ENCODE measurements around the gene SNX24. TPM values are rescaled to one million over a fixed set of nuclear protein-coding genes. Genes with fewer than 3 reads are reported as not detected.

Gene SNX24
- total and polyA plus RNA-seq, 9 of the 15 experiments (the other 6 are each of a cell fraction or from before 2014, with no cell fraction given): 5.3 to 10.1 (median 7.9) TPM

DNA sequence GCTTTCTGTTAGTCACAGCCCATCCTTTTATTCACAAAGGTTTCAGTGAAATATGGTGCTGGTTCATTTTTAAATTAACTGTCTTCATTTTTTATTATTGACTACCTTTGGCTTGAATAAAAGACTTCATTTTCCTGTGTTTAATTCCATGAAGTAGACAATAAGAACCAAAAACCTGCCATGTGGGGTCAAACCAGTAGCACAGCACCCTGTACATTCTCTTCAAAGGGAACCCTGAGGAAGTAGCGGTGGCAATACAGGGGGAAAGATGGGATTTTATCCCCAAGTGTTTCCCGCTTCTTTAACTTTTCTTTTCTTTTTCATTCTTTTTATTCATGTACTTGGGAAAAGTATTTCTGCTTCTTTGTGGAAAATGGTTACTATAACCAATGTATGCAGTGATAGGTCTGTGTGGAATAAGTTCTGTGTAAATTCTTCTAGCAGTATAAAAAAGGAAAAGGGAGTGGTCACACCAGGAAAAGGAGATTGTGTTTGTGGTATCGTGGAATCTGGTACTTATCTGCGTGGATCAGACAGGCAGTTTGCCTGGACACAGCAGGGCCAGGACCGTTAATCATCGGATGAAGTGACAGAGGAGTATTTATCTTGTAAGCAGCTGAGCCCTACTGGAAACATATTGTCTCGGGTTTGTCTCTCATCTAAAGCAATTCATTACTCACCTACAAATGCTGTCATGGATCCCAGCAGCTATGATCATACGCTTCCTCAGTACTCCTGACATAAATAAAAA, 96.9 kb downstream of the SNX24 start (continued):
- TF ChIP-seq, protein P1, sequence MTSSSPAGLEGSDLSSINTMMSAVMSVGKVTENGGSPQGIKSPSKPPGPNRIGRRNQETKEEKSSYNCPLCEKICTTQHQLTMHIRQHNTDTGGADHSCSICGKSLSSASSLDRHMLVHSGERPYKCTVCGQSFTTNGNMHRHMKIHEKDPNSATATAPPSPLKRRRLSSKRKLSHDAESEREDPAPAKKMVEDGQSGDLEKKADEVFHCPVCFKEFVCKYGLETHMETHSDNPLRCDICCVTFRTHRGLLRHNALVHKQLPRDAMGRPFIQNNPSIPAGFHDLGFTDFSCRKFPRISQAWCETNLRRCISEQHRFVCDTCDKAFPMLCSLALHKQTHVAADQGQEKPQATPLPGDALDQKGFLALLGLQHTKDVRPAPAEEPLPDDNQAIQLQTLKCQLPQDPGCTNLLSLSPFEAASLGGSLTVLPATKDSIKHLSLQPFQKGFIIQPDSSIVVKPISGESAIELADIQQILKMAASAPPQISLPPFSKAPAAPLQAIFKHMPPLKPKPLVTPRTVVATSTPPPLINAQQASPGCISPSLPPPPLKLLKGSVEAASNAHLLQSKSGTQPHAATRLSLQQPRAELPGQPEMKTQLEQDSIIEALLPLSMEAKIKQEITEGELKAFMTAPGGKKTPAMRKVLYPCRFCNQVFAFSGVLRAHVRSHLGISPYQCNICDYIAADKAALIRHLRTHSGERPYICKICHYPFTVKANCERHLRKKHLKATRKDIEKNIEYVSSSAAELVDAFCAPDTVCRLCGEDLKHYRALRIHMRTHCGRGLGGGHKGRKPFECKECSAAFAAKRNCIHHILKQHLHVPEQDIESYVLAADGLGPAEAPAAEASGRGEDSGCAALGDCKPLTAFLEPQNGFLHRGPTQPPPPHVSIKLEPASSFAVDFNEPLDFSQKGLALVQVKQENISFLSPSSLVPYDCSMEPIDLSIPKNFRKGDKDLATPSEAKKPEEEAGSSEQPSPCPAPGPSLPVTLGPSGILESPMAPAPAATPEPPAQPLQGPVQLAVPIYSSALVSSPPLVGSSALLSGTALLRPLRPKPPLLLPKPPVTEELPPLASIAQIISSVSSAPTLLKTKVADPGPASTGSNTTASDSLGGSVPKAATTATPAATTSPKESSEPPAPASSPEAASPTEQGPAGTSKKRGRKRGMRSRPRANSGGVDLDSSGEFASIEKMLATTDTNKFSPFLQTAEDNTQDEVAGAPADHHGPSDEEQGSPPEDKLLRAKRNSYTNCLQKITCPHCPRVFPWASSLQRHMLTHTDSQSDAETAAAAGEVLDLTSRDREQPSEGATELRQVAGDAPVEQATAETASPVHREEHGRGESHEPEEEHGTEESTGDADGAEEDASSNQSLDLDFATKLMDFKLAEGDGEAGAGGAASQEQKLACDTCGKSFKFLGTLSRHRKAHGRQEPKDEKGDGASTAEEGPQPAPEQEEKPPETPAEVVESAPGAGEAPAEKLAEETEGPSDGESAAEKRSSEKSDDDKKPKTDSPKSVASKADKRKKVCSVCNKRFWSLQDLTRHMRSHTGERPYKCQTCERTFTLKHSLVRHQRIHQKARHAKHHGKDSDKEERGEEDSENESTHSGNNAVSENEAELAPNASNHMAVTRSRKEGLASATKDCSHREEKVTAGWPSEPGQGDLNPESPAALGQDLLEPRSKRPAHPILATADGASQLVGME (CRISPR knock-in tag; IDR thresholded peaks at IDR 0.05): no peak
- TF ChIP-seq POLR2G (IDR thresholded peaks at IDR 0.05; ENCODE audit: low read depth, low read length) (no peak), TFAM (CRISPR knock-in tag; conservative IDR thresholded peaks at IDR 0.05) (no peak), ZNF586 (CRISPR knock-in tag; conservative IDR thresholded peaks at IDR 0.05) (no peak), RBM14 (IDR thresholded peaks at IDR 0.05; ENCODE audit: borderline replicate concordance, insufficient read depth, low read depth, low read length) (no peak), TCF7 (IDR thresholded peaks at IDR 0.05; ENCODE audit: borderline replicate concordance) (0 out of 2 replicates have a peak, but pooled peaks have one; percentile 43), ZNF217 (CRISPR knock-in tag; IDR thresholded peaks at IDR 0.05) (no peak)
- TF ChIP-seq, protein P2, sequence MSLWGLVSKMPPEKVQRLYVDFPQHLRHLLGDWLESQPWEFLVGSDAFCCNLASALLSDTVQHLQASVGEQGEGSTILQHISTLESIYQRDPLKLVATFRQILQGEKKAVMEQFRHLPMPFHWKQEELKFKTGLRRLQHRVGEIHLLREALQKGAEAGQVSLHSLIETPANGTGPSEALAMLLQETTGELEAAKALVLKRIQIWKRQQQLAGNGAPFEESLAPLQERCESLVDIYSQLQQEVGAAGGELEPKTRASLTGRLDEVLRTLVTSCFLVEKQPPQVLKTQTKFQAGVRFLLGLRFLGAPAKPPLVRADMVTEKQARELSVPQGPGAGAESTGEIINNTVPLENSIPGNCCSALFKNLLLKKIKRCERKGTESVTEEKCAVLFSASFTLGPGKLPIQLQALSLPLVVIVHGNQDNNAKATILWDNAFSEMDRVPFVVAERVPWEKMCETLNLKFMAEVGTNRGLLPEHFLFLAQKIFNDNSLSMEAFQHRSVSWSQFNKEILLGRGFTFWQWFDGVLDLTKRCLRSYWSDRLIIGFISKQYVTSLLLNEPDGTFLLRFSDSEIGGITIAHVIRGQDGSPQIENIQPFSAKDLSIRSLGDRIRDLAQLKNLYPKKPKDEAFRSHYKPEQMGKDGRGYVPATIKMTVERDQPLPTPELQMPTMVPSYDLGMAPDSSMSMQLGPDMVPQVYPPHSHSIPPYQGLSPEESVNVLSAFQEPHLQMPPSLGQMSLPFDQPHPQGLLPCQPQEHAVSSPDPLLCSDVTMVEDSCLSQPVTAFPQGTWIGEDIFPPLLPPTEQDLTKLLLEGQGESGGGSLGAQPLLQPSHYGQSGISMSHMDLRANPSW (CRISPR knock-in tag; IDR thresholded peaks at IDR 0.05): no peak
- TF ChIP-seq, protein P3, sequence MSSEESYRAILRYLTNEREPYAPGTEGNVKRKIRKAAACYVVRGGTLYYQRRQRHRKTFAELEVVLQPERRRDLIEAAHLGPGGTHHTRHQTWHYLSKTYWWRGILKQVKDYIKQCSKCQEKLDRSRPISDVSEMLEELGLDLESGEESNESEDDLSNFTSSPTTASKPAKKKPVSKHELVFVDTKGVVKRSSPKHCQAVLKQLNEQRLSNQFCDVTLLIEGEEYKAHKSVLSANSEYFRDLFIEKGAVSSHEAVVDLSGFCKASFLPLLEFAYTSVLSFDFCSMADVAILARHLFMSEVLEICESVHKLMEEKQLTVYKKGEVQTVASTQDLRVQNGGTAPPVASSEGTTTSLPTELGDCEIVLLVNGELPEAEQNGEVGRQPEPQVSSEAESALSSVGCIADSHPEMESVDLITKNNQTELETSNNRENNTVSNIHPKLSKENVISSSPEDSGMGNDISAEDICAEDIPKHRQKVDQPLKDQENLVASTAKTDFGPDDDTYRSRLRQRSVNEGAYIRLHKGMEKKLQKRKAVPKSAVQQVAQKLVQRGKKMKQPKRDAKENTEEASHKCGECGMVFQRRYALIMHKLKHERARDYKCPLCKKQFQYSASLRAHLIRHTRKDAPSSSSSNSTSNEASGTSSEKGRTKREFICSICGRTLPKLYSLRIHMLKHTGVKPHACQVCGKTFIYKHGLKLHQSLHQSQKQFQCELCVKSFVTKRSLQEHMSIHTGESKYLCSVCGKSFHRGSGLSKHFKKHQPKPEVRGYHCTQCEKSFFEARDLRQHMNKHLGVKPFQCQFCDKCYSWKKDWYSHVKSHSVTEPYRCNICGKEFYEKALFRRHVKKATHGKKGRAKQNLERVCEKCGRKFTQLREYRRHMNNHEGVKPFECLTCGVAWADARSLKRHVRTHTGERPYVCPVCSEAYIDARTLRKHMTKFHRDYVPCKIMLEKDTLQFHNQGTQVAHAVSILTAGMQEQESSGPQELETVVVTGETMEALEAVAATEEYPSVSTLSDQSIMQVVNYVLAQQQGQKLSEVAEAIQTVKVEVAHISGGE (CRISPR knock-in tag; IDR thresholded peaks at IDR 0.05): no peak
- TF ChIP-seq, protein P4, sequence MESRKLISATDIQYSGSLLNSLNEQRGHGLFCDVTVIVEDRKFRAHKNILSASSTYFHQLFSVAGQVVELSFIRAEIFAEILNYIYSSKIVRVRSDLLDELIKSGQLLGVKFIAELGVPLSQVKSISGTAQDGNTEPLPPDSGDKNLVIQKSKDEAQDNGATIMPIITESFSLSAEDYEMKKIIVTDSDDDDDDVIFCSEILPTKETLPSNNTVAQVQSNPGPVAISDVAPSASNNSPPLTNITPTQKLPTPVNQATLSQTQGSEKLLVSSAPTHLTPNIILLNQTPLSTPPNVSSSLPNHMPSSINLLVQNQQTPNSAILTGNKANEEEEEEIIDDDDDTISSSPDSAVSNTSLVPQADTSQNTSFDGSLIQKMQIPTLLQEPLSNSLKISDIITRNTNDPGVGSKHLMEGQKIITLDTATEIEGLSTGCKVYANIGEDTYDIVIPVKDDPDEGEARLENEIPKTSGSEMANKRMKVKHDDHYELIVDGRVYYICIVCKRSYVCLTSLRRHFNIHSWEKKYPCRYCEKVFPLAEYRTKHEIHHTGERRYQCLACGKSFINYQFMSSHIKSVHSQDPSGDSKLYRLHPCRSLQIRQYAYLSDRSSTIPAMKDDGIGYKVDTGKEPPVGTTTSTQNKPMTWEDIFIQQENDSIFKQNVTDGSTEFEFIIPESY (CRISPR knock-in tag; IDR thresholded peaks at IDR 0.05): no peak
